HG03520 (cell line): ENCODE results near the gene ZNF79.

Source experiments
- ATAC-seq: cut with Tn5 transposase; IDR thresholded peaks from one replicate; pipeline ENCODE4 v1.9.1; 2021; ENCODE audit warnings: mild to moderate bottlenecking, moderate library complexity; ENCODE audit not compliant: unreplicated experiment

Gene ZNF79

GRCh38 chr9:127423934-127424675 lies at the start of gene ZNF79:
ZNF79 (plus strand) TSS chr9:127424382; CDS start chr9:127424788, 406 bp downstream.
- ATAC-seq, result peak; percentile 77

GRCh38 chr9:127380479-127380878 lies 43.7 kb upstream of the ZNF79 start:
- ATAC-seq, result no peak

- ATAC-seq, result no peak
Measured at GRCh38 chr9:127382541-127382940, 41.6 kb upstream of the ZNF79 start.

- ATAC-seq, result no peak
Measured at GRCh38 chr9:127384016-127384730, 40.0 kb upstream of the ZNF79 start.

- no peak for ATAC-seq
Measured at GRCh38 chr9:127384901-127385300, 39.3 kb upstream of the ZNF79 start.

- no peak for ATAC-seq
Measured at GRCh38 chr9:127386249-127386648, 37.9 kb upstream of the ZNF79 start.

- no peak for ATAC-seq
Measured at GRCh38 chr9:127386981-127387380, 37.2 kb upstream of the ZNF79 start.

- peak; percentile 74 for ATAC-seq
Measured at GRCh38 chr9:127388037-127388855, 35.9 kb upstream of the ZNF79 start.

GRCh38 chr9:127388856-127389238 lies 35.3 kb upstream of the ZNF79 start:
- no peak for ATAC-seq

- no peak for ATAC-seq
Measured at GRCh38 chr9:127389381-127390247, 34.6 kb upstream of the ZNF79 start.

- no peak for ATAC-seq
Measured at GRCh38 chr9:127390248-127390545, 34.0 kb upstream of the ZNF79 start.

- no peak for ATAC-seq
Measured at GRCh38 chr9:127390563-127390962, 33.6 kb upstream of the ZNF79 start.

GRCh38 chr9:127392166-127392565 lies 32.0 kb upstream of the ZNF79 start:
- ATAC-seq, result no peak

- no peak for ATAC-seq
Measured at GRCh38 chr9:127392976-127393375, 31.2 kb upstream of the ZNF79 start.

GRCh38 chr9:127393645-127394044 lies 30.5 kb upstream of the ZNF79 start:
- no peak for ATAC-seq

- ATAC-seq, result no peak
Measured at GRCh38 chr9:127395497-127396252, 28.5 kb upstream of the ZNF79 start.

GRCh38 chr9:127396253-127396807 lies 27.9 kb upstream of the ZNF79 start:
- no peak for ATAC-seq

- ATAC-seq, result peak; percentile 92
Measured at GRCh38 chr9:127396808-127397645, 27.2 kb upstream of the ZNF79 start, which contains the start of gene SLC2A8. SLC2A8 (plus strand) TSS chr9:127397169; CDS start chr9:127397231, 62 bp downstream.
